SK-N-SH (cell line): ENCODE results near the gene GPC5. TPM values are rescaled to one million over a fixed set of nuclear protein-coding genes. Genes with fewer than 3 reads are reported as not detected.

Experiments used
- CTCF ChIA-PET: fragments of 300-600, 350-600 bp; formaldehyde crosslinking; extraction: SDS; loops from one replicate; lab custom pipeline; 2021; lab: Yijun Ruan, JAX
- POLR2A ChIA-PET: fragments of 350-600 bp; sonication (Branson Sonifier 250); formaldehyde crosslinking; extraction: SDS; loops from one replicate; lab custom pipeline; 2020; ENCODE audit warnings: antibody characterized with exemption, inconsistent platforms; lab: Yijun Ruan, JAX
- DNase-seq: peaks from one replicate; pipeline ENCODE4 v3.0.0; 2012
- H2AFZ ChIP-seq: fragments of 200-600 bp; sonication (generic); 2 replicates; pipeline ENCODE4 v1.8.1; 2016; ENCODE audit warnings: antibody characterized with exemption, mild to moderate bottlenecking, low read depth
- H3F3A ChIP-seq: fragments of 200-600 bp; sonication (generic); replicated peaks from 2 replicates; pipeline ENCODE3; 2016; ENCODE audit warnings: antibody characterized with exemption, mild to moderate bottlenecking; ENCODE audit not compliant: insufficient read depth
- H3K27ac ChIP-seq, 2 experiments: fragments of 200-500 bp in 1 of 2; fragments of 200-600 bp in 1 of 2; sonication (Bioruptor generic) in 1 of 2; sonication (generic), shearing (Covaris generic) in 1 of 2; 2 replicates each; pipeline versions ENCODE4 v1.5.1 to v1.6.1; 2014 to 2016; ENCODE audit warnings: low read depth in 2 of 2, inconsistent platforms in 1 of 2, low read length in 1 of 2, mild to moderate bottlenecking in 1 of 2, mixed read lengths in 1 of 2
- H3K27me3 ChIP-seq: fragments of 200-600 bp; sonication (generic), shearing (Covaris generic); 2 replicates; pipeline ENCODE4 v1.6.1; 2016; ENCODE audit warnings: mixed run types; ENCODE audit not compliant: insufficient read depth
- H3K36me3 ChIP-seq, 2 experiments: fragments of 200-500 bp in 1 of 2; fragments of 200-600 bp in 1 of 2; sonication (Bioruptor generic) in 1 of 2; sonication (generic) in 1 of 2; replicated peaks in 1 of 2; 2 replicates each; pipeline versions ENCODE3 to v1.5.1; 2014 to 2016; ENCODE audit warnings: low read length in 1 of 2, mild to moderate bottlenecking in 1 of 2; ENCODE audit not compliant: insufficient read depth in 2 of 2, control insufficient read depth in 1 of 2
- H3K4me1 ChIP-seq, 2 experiments: fragments of 200-500 bp in 1 of 2; fragments of 200-600 bp in 1 of 2; sonication (Bioruptor generic) in 1 of 2; sonication (generic), shearing (Covaris generic) in 1 of 2; 2 replicates each; pipeline versions ENCODE4 v1.5.1 to v1.6.1; 2014 to 2016; ENCODE audit warnings: low read depth in 1 of 2, low read length in 1 of 2, mixed run types in 1 of 2; ENCODE audit not compliant: insufficient read depth in 2 of 2, control insufficient read depth in 1 of 2
- H3K4me2 ChIP-seq: fragments of 200-600 bp; sonication (generic), shearing (Covaris generic); 2 replicates; pipeline ENCODE4 v1.6.1; 2017; ENCODE audit warnings: mixed run types
- H3K4me3 ChIP-seq, 2 experiments: fragments of 200-500 bp in 1 of 2; fragments of 200-600 bp in 1 of 2; sonication (Bioruptor generic) in 1 of 2; sonication (generic), shearing (Covaris generic) in 1 of 2; 2 replicates each; pipeline versions ENCODE4 v1.5.1 to v1.8.1; 2014 to 2016; ENCODE audit warnings: low read depth in 2 of 2, inconsistent platforms in 1 of 2, low read length in 1 of 2, mild to moderate bottlenecking in 1 of 2, mixed read lengths in 1 of 2, moderate library complexity in 1 of 2
- H3K79me2 ChIP-seq: fragments of 200-600 bp; sonication (generic); 2 replicates; pipeline ENCODE4 v1.8.1; 2017; ENCODE audit warnings: mild to moderate bottlenecking; ENCODE audit not compliant: insufficient read depth
- H3K9ac ChIP-seq: fragments of 200-600 bp; sonication (generic); 2 replicates; pipeline ENCODE4 v1.6.1; 2017; ENCODE audit warnings: mixed run types
- H3K9me2 ChIP-seq: fragments of 200-600 bp; sonication (generic); 2 replicates; pipeline ENCODE4 v1.6.1; 2017; ENCODE audit warnings: mixed run types
- H3K9me3 ChIP-seq: fragments of 200-600 bp; sonication (generic); 2 replicates; pipeline ENCODE4 v1.6.1; 2017; ENCODE audit warnings: mixed run types, mild to moderate bottlenecking, moderate library complexity
- H4K20me1 ChIP-seq: fragments of 200-600 bp; sonication (generic); 2 replicates; pipeline ENCODE4 v1.6.1; 2017; ENCODE audit warnings: mild to moderate bottlenecking, mixed run types; ENCODE audit not compliant: insufficient read depth
- ELF1 ChIP-seq: IDR thresholded peaks from 2 replicates; pipeline ENCODE4 v1.4.0; 2012
- GABPA ChIP-seq: IDR thresholded peaks from 2 replicates; pipeline ENCODE4 v1.4.0; 2012; ENCODE audit warnings: low read depth, mild to moderate bottlenecking
- GATA2 ChIP-seq: sonication (generic); formaldehyde crosslinking; IDR thresholded peaks from 2 replicates; pipeline ENCODE4 v1.5.0; 2020; ENCODE audit warnings: mild to moderate bottlenecking, missing genetic modification reagents
- IRF3 ChIP-seq: fragments of 150-350 bp; IDR thresholded peaks from 2 replicates; pipeline ENCODE4 v1.6.1; 2016; ENCODE audit warnings: mild to moderate bottlenecking, low read depth, low read length
- JUND ChIP-seq: IDR thresholded peaks from 2 replicates; pipeline ENCODE4 v1.4.0; 2012
- MEF2A ChIP-seq: IDR thresholded peaks from 2 replicates; pipeline ENCODE4 v1.4.0; 2012; ENCODE audit warnings: low read depth, borderline replicate concordance
- NFIC ChIP-seq: IDR thresholded peaks from 2 replicates; pipeline ENCODE4 v1.4.0; 2012; ENCODE audit warnings: borderline replicate concordance
- NRF1 ChIP-seq: IDR thresholded peaks from 2 replicates; pipeline ENCODE4 v1.6.1; 2012; ENCODE audit warnings: low read depth, mild to moderate bottlenecking, low read length
- PBX3 ChIP-seq: IDR thresholded peaks from 2 replicates; pipeline ENCODE4; 2012
- POLR2AphosphoS5 ChIP-seq: IDR thresholded peaks from 2 replicates; pipeline ENCODE4 v1.6.1; 2012; ENCODE audit warnings: low read depth, low read length
- RCOR1 ChIP-seq: fragments of 150-350 bp; IDR thresholded peaks from 2 replicates; pipeline ENCODE4 v1.6.1; 2017; ENCODE audit warnings: antibody characterized with exemption, low read length
- REST ChIP-seq: IDR thresholded peaks from 2 replicates; pipeline ENCODE4 v1.6.1; 2012; ENCODE audit warnings: mild to moderate bottlenecking, low read depth, low read length, moderate library complexity
- RFX5 ChIP-seq: IDR thresholded peaks from 2 replicates; pipeline ENCODE4 v1.6.1; 2012; ENCODE audit warnings: mild to moderate bottlenecking, improper control_type of control experiment, low read length
- SIN3A ChIP-seq: IDR thresholded peaks from 2 replicates; pipeline ENCODE4 v1.6.1; 2012; ENCODE audit warnings: low read depth, mild to moderate bottlenecking, low read length, moderate library complexity, borderline replicate concordance
- SMC3 ChIP-seq: IDR thresholded peaks from 2 replicates; pipeline ENCODE4 v1.6.1; 2012; ENCODE audit warnings: low read depth, low read length, improper control_type of control experiment
- TCF12 ChIP-seq: IDR thresholded peaks from 2 replicates; pipeline ENCODE4 v1.4.0; 2012
- TEAD4 ChIP-seq: IDR thresholded peaks from 2 replicates; pipeline ENCODE4 v1.4.0; 2012; ENCODE audit warnings: mild to moderate bottlenecking, borderline replicate concordance; ENCODE audit not compliant: insufficient read depth
- YY1 ChIP-seq: IDR thresholded peaks from 2 replicates; pipeline ENCODE4 v1.4.0; 2012; ENCODE audit warnings: low read depth, mild to moderate bottlenecking
- WGBS: methylation state at CpG from one replicate; pipeline ENCODE4 v1.1.6; 2017; ENCODE audit warnings: low lambda C conversion rate; 5-methylcytosine and 5-hydroxymethylcytosine counted together
- polyA plus RNA-seq, 3 experiments: library from polyadenylated mRNA; depleted of rRNA; stranded (reverse); fragments of >200 nt; gene quantifications; 2 replicates each; pipeline ENCODE4 v1.2.3, GENCODE V29; 2012

The GPC5 gene
- polyA plus RNA-seq, 1 of the 3 experiments (the other 2 are of a cell fraction), result 0.03 TPM

GRCh38 chr13:91889641-91890040 lies 491.2 kb downstream of the GPC5 start:
- TF ChIP-seq JUND (no peak), TCF12 (no peak), SIN3A (no peak), PBX3 (no peak), SMC3 (no peak), ELF1 (no peak), GABPA (no peak), MEF2A (no peak)
- Histone ChIP-seq H3K4me2 (no peak overlapping the region), H3K9me2 (no peaks in the 10 kb centered on the region), H3F3A (no peaks in the 10 kb centered on the region), H2AFZ (no peak overlapping the region), H3K27me3 (no peaks in the 10 kb centered on the region), H3K9me3 (no peaks in the 10 kb centered on the region), H4K20me1 (no peaks in the 10 kb centered on the region), H3K9ac (no peak overlapping the region), H3K36me3 (no peaks in the 10 kb centered on the region), H3K79me2 (no peaks in the 10 kb centered on the region), H3K4me1 (no peaks in the 10 kb centered on the region), H3K4me3 (no peak overlapping the region), H3K27ac (no peak overlapping the region)
- CTCF ChIA-PET, result no interaction called here
- 65% methylated on average over 2 of the region's 2 CpGs for WGBS
- POLR2A ChIA-PET, result no interaction called here
- no peak for DNase-seq

- Histone ChIP-seq H3K79me2 (no peaks in the 10 kb centered on the region), H3K4me1 (no peaks in the 10 kb centered on the region), H2AFZ (no peak overlapping the region), H3K9me3 (no peaks in the 10 kb centered on the region), H3K9me2 (no peaks in the 10 kb centered on the region), H3K9ac (no peak overlapping the region), H4K20me1 (no peaks in the 10 kb centered on the region), H3K27me3 (no peaks in the 10 kb centered on the region), H3K36me3 (no peaks in the 10 kb centered on the region), H3K27ac (no peak overlapping the region), H3F3A (no peaks in the 10 kb centered on the region), H3K4me3 (no peak overlapping the region), H3K4me2 (no peak overlapping the region)
- no peak for DNase-seq
- ChIA-PET POLR2A (no interaction called here), CTCF (interaction anchor here (0.9 kb wide), 1 partner anchor 55 kb away, joined by 3 read pairs; no protein-coding TSS in a partner anchor)
- TF ChIP-seq GABPA (no peak), SMC3 (no peak), YY1 (no peak), POLR2AphosphoS5 (no peak), GATA2 (CRISPR knock-in tag) (no peak), NRF1 (no peak), NFIC (no peak), IRF3 (no peak), TEAD4 (no peak), RFX5 (no peak), REST (no peak), RCOR1 (no peak), TCF12 (no peak), JUND (no peak), PBX3 (no peak)
- WGBS, result 57% methylated on average over 3 of the region's 3 CpGs
Observed at GRCh38 chr13:91891141-91891540, 492.7 kb downstream of the GPC5 start.
